GM18951 (cell line): ENCODE data around the gene COA8.

Experiments
- POLR2A ChIP-seq: IDR thresholded peaks from 4 replicates; pipeline ENCODE4 v1.6.1; 2011; ENCODE audit warnings: mild to moderate bottlenecking; ENCODE audit not compliant: insufficient read length, insufficient read depth; ENCODE audit errors: extremely low read depth
- in situ Hi-C: fragments of 300-500 bp; cut with MboI; formaldehyde crosslinking; loops from one replicate; pipeline ENCODE4 v1.12.0; 2022; ENCODE audit warnings: low sequenced_read_pairs, mixed read lengths, inconsistent platforms; ENCODE audit not compliant: unreplicated experiment

The COA8 gene

DNA sequence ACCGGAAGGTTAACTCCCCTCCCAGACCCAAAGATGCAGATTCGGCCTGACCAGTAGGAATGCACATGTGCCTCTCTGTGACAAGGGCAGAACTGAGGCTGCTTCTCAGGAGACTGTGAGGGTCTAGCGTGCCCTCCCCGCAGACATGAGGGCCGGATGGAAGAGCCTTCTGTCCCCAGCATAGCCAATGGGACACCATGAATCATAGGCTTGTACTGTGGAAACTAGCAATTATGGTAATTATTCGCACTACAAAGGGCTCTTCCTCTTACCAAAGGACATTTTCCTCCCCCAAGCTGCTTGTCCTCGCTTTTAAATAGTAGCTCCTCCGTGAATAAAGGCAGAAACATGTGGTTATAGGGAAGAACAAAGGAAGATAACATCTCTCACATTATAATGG, 6.2 kb downstream of the COA8 start:
- in situ Hi-C loops: no loop called here
- TF ChIP-seq POLR2A: no peak

GRCh38 chr14:103569408-103569807, 6.6 kb downstream of the COA8 start:
- no peak for TF ChIP-seq POLR2A
- in situ Hi-C loops: no loop called here

DNA sequence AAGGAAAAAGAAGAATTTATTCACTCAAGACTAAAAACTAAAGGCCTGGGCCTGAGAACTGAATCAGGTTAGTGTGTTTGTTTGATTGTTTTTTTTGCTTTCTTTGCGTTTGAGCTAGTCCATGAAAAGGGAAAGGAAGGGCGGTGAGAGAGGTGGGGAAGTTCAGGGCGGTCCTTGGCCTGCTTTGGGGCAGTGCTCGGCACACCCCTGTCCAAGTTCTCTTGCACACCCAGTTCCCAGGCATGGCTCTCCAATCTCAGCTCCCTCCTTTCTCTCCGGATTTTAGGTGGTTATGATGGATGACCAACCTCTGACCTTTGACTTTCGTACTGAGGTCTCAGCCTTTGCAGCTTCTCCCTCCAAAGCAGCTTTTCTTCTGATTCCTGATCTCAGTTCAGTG, 11.3 kb downstream of the COA8 start:
- TF ChIP-seq POLR2A: no peak
- in situ Hi-C loops: loop anchor here (10.0 kb wide), 1 partner anchor 111 kb away; no protein-coding TSS in a partner anchor

GRCh38 chr14:103574707-103575285, 12.0 kb downstream of the COA8 start:
- TF ChIP-seq POLR2A: no peak
- in situ Hi-C loops: loop anchor here (10.0 kb wide), 1 partner anchor 110 kb away; no protein-coding TSS in a partner anchor

DNA sequence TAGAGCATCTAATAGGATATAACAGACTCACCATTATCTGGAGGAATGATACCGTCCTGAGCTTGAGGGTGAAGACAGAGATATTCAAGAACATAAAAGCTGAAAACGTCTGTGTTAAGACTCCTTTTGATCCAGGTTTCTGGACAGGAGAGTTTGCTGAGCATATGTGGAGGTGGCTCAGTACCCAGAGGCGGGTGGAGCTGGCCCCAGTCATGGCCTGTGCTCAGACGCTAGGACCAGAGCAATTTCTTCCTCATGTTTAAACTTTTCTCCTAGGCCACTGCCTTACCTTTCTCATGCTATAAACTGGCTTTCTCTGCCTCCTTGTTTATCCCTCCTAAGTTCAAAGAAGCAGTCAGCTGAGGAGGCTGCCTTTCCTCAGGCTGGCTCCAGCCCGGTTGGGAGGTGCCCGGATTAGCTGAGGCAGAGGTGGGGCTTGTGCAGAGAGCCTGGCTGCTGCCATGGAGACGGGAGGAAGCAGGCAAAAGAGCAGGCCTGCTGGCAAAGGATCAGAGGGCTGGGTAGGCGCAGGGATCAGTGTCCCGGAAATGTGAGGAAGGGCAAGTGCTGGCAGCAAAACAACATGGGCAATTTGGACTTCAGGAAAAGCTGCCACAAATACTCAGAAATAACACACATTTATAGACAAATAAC, 13.7 kb downstream of the COA8 start:
- no peak for TF ChIP-seq POLR2A
- in situ Hi-C loops: loop anchor here (10.0 kb wide), 1 partner anchor 108 kb away; no protein-coding TSS in a partner anchor

- in situ Hi-C loops: loop anchor here (10.0 kb wide), 1 partner anchor 106 kb away; no protein-coding TSS in a partner anchor
- TF ChIP-seq POLR2A: no peak
These were observed 15.8 kb downstream of the COA8 start for GRCh38 chr14:103578401-103579075.

DNA sequence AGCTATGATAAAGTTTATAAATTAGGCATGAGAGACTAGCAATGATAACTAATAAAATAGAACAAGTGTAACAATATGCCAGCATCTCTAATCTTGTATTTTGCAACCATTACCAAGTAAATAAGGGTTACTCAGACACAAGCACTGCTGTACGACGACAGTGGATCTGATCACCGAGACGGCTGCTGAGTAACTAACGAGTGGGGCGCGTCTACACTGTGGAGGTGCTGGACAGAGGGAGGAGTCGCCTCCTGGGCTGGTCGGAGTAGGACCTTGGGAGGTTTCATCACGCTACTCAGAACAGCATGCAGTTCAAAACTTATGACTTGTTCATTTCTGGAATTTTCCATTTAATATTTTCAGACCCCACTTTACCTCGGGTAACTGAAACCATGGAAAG, 18.4 kb downstream of the COA8 start:
- in situ Hi-C loops: no loop called here
- TF ChIP-seq POLR2A: no peak

DNA sequence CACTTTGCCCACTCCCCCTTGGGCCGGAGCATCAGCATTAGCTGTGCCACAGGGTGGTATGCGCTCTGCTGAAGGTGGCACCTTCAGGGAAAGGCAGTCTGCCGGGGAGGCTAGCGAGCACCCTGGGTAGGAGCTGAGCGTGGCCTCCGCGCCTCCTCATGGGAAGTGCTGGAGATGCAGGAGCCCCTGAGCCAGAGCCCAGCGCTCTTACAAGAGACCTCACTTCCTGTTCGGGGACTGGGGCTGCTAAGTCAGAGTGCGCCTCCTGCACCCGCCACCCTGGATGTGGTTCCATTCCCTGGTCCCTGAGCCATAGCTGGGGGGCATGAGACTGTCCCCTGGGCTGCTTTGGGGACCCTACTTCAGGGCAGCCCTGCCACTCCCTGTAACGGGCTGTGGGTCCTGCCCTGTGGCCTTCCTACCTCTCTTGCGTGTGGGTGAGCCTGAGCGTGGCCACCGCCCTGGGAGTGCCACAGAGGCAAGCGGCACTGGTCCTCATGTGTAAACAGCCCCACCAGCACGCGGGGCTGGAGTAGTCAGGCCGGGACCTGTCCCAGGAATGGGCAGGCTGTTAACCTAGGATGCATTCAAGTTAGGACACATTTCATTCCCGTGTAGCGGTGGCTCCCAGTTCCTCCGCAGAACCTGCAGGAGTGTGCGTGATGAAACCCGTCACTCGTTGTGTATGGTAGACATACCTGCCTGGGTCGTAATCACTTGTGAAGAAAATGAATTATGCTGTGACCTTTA, 19.4 kb downstream of the COA8 start:
- in situ Hi-C loops: no loop called here
- no peak for TF ChIP-seq POLR2A

DNA sequence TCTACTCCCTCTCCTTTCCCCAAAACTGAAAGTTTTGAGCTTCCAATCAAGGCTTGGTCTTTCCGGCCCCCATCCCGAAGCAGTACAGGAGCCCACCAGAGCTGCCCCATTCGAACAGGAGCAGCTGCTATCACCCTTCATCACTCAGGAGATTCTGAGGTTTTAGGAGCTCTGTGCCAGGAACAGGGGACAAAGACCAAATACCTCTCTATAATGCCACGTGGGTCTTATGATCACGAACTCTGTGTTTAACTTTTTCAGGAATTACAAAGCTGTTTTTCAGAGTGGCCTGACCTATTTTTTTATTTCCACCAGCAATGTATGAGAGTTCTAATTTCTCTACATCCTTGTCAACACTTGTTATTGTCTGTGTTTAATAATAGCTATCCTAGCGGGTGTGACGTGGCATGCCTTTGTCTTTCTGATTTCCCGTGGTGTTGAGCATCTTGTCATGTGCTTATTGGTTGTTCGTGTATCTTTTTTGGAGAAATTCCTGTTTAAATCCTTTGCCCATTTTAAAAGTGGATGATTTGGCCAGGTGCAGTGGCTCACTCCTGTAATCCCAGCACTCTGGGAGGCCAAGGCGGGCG, 21.7 kb downstream of the COA8 start:
- in situ Hi-C loops: no loop called here
- no peak for TF ChIP-seq POLR2A

DNA sequence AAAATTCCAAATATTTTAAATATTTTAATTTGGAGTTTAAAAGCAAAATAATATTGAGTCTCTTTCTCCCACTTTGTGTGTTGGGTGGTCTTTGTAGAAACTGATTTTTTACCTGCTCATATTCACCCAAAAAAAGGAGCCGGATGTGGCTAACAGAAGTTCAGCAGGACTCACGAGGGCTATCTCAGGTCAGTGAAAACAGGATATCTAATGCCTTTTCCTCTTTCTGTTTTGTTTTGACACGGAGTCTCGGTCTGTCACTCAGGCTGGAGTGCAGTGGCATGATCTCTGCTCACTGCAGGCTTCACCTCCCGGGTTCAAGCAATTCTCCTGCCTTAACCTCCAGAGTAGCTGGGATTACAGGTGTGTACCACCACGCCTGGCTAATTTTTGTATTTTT, 30.8 kb downstream of the COA8 start:
- no peak for TF ChIP-seq POLR2A
- in situ Hi-C loops: no loop called here

DNA sequence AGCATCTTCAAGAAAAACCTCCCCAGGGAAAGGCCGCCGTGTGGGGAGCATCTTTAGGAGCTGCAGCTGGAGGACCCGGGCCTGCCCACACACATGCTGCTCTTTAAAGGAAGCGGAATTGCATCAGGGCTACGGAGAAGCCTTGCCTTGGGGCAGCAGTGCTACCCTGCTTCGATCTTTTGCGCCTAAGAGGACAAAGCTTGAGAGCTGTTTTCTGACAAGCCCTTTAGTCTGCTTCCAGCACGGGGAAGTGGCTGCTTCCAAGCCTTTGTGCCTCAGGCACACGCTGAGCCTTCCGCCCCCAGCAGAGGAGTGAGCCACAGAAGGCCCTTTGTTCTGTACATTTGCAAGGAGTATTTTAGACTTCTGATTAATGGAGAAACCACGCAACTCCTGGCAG, 31.5 kb downstream of the COA8 start:
- no peak for TF ChIP-seq POLR2A
- in situ Hi-C loops: no loop called here

DNA sequence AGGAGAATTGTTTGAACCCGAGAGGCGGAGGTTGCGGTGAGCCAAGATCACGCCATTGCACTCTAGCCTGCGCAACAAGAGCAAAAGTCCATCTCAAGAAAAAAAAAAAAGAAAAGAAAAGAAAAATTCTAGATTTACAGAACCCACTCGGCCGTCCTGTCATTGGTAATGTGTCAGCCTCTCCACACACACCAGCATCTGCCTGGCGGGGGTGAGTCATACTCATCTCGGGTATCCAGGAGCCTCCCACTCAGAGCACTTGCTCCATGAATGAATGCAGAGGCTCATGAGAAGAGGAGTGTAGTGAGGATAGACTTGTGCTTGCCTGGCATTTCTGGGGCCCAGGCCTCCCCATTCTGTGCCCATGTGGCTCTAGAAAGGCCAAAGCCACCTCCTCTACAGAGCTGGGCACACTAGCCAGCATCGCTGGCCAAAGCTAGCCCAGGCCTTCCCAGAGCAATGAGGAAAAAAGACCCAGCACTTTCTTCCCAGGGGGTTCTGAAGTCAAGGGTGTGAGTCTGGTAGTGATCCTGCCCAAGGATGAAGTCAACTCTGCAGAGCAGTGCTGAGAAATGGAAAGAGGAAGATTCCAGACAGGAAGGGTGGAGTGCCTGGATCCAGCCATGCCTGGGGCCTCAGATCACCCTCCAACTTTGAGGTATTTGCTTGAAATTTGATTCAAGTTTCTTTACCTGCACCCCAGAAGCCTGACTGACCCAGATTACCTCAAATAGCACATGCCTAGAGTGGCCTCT, 35.0 kb downstream of the COA8 start:
- no peak for TF ChIP-seq POLR2A
- in situ Hi-C loops: no loop called here
